ENCODE results near the gene DPH2. TPM values are rescaled to one million over a fixed set of nuclear protein-coding genes. Genes with fewer than 3 reads are reported as not detected.

The DPH2 gene
- total and polyA plus RNA-seq, 8 donors = 6.4 to 93.2 (median 13.8) TPM

DNA sequence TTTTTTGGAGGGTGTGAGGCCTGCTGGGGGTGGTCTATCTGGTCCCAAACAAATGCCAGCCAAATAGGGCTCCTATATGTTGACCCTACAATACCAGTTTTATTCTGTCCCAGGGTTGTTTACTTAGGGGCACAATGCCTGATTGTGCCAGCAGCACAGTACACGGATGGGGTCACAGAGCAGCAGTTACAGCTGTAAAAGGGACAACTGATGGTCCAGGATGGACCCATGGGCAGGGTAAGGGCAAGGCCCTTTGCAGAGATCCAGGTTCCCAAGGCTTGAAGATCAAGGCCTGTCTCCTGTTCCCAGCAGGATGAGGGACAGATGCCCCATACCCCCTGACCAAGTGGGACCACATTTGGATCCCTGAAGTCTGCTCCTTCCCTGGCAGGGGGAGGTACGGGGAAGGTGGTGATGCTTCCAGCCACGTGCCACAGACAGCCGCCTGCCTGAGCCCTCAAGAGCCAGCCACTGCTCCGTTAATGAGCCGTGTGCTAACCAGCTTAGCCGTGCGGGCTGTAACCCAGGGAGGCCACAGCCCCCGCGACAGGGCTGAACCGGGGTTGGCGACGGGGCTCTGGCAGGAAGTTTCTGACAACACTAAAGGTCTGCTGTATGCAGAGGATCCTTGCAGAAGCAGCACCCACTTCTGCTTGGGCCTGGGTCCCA is 43.3 kb downstream of the DPH2 start:
- 62 to 84% (median 72%) methylated on average over 13 of the region's 13 CpGs for WGBS, 5 donors
- TF ChIP-seq POLR2AphosphoS5 (IDR thresholded peaks at IDR 0.05) = no peak
- TF ChIP-seq, protein P1, sequence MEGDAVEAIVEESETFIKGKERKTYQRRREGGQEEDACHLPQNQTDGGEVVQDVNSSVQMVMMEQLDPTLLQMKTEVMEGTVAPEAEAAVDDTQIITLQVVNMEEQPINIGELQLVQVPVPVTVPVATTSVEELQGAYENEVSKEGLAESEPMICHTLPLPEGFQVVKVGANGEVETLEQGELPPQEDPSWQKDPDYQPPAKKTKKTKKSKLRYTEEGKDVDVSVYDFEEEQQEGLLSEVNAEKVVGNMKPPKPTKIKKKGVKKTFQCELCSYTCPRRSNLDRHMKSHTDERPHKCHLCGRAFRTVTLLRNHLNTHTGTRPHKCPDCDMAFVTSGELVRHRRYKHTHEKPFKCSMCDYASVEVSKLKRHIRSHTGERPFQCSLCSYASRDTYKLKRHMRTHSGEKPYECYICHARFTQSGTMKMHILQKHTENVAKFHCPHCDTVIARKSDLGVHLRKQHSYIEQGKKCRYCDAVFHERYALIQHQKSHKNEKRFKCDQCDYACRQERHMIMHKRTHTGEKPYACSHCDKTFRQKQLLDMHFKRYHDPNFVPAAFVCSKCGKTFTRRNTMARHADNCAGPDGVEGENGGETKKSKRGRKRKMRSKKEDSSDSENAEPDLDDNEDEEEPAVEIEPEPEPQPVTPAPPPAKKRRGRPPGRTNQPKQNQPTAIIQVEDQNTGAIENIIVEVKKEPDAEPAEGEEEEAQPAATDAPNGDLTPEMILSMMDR (IDR thresholded peaks at IDR 0.05) = no peak
- no peak overlapping the region for H3K4me3 ChIP-seq
- no peaks in the 10 kb centered on the region for H3K27me3 ChIP-seq
- no peak overlapping the region for H3K27ac ChIP-seq
- peak in 1 of 2 donors; percentile 61 for DNase-seq
- H3K9me3 ChIP-seq = no peaks in the 10 kb centered on the region
- peaks cover 0 to 20% (median 5%) of the 10 kb centered on the region in 4 donors for H3K36me3 ChIP-seq
- peaks cover 0 to 4% (median 0%) of the 10 kb centered on the region in 4 donors for H3K4me1 ChIP-seq
- intact Hi-C loops (cut with DNase I; ENCODE audit: low total_unique reads) = no loop called here

DNA sequence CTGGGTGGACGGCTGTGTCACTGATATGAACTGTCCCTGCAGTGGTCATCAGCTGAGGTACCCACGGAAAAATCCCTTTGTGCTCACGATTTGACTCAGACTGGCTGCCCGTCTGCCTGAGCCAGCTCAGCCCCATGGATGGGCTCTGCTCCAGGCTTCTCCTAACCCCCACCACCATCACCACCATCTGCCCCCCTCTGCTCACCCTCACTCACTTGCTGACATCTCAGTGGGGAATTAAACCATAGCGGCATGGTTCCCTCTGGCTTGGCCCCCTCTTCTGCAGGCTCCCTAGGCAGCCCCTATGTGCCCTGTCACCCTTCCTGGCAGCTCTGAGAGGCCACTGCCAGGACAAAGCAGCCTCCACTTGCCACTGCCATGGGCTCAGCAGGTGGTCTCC is 44.1 kb downstream of the DPH2 start:
- Histone ChIP-seq H3K4me1 (peaks cover 0 to 4% (median 0%) of the 10 kb centered on the region in 4 donors), H3K9me3 (no peaks in the 10 kb centered on the region), H3K27me3 (no peaks in the 10 kb centered on the region), H3K27ac (no peak overlapping the region), H3K4me3 (no peak overlapping the region), H3K36me3 (peaks cover 0 to 21% (median 3%) of the 10 kb centered on the region in 4 donors)
- WGBS, 5 donors = 72 to 86% (median 79%) methylated on average over 4 to 5 of the region's 5 CpGs
- no peak for DNase-seq
- TF ChIP-seq EP300 (IDR thresholded peaks at IDR 0.05) = no peak
- TF ChIP-seq, protein P1 (IDR thresholded peaks at IDR 0.05) = no peak
- TF ChIP-seq POLR2AphosphoS5 (IDR thresholded peaks at IDR 0.05) = no peak
- TF ChIP-seq POLR2A (IDR thresholded peaks at IDR 0.05) = no peak
- intact Hi-C loops (cut with DNase I; ENCODE audit: low total_unique reads) = no loop called here

DNA sequence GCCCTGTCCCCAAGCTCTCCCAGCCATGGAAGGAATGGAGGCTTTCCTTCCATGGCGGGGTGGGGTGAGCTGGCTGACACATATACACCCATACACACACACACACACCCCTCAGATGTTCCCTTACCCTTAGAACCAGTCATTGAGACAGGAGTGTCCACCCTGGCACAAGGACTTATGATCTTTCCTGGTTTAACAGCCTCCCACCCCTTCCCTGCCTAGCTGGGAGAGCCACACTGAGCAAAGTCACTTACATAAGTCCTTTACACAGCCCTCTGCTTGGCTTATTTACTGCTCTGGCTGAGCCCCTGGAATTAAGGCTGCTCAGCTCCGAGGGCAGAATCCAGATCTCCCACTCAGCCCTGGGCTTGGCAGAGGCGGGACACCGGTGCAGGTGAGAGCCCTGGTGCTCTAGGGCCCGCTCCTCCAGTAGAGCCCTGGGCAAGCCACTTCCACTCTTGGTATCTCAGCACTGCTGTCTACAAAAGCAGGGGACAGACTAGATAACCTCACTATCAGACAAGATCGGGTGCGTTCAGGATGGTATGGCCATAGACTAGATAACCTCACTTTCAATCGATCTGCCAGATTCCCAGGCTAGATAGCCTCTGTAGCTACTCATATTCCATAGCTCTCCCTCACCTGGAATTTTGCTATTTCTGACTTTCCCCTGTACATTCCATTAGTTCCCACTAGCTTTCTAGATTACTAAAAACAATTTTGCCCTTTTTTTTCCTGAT is 44.7 kb downstream of the DPH2 start:
- Histone ChIP-seq H3K27me3 (no peaks in the 10 kb centered on the region), H3K4me3 (no peak overlapping the region), H3K27ac (no peak overlapping the region), H3K36me3 (peaks cover 0 to 17% (median 2%) of the 10 kb centered on the region in 4 donors), H3K9me3 (no peaks in the 10 kb centered on the region), H3K4me1 (peaks cover 0 to 4% (median 0%) of the 10 kb centered on the region in 4 donors)
- intact Hi-C loops (cut with DNase I; ENCODE audit: low total_unique reads) = no loop called here
- WGBS, 5 donors = 65 to 70% (median 66%) methylated on average over 6 to 8 of the region's 8 CpGs
- DNase-seq = no peak
- TF ChIP-seq EP300 (IDR thresholded peaks at IDR 0.05) = no peak
- no peak for TF ChIP-seq POLR2A (IDR thresholded peaks at IDR 0.05)
- no peak for TF ChIP-seq POLR2AphosphoS5 (IDR thresholded peaks at IDR 0.05)
- TF ChIP-seq, protein P1 (IDR thresholded peaks at IDR 0.05) = no peak

DNA sequence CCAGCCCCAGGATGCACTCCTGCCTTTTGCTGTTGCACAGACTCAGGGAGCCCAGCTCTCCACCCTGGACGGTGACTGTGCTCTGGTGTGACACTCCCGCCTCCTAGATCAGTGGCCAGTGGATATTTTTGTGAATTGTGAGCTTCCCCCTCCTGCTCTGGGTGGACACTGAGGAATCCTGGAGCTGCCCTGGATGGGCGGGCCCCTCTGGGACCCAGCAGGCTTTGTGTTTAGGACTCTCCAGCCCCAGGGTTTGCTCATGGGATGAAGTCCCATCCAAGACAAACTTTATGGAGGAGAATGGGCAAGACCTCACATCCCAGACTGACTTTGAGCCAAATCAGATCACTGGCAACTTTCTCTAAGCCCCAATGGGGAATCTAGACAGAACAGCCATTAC is 45.4 kb downstream of the DPH2 start:
- Histone ChIP-seq H3K9me3 (no peaks in the 10 kb centered on the region), H3K27me3 (no peaks in the 10 kb centered on the region), H3K4me1 (peaks cover 0 to 4% (median 0%) of the 10 kb centered on the region in 4 donors), H3K4me3 (no peak overlapping the region), H3K36me3 (peaks cover 0 to 16% (median 3%) of the 10 kb centered on the region in 4 donors), H3K27ac (no peak overlapping the region)
- intact Hi-C loops (cut with DNase I; ENCODE audit: low total_unique reads) = no loop called here
- WGBS, 5 donors = 59 to 76% (median 70%) methylated on average over 3 of the region's 3 CpGs
- TF ChIP-seq EP300 (IDR thresholded peaks at IDR 0.05) = no peak
- no peak for TF ChIP-seq POLR2A (IDR thresholded peaks at IDR 0.05)
- no peak for TF ChIP-seq POLR2AphosphoS5 (IDR thresholded peaks at IDR 0.05)
- TF ChIP-seq, protein P1 (IDR thresholded peaks at IDR 0.05) = no peak
- no peak for DNase-seq
